Measurements from ENCODE around the gene GFRA1.

GFRA1 gene

DNA sequence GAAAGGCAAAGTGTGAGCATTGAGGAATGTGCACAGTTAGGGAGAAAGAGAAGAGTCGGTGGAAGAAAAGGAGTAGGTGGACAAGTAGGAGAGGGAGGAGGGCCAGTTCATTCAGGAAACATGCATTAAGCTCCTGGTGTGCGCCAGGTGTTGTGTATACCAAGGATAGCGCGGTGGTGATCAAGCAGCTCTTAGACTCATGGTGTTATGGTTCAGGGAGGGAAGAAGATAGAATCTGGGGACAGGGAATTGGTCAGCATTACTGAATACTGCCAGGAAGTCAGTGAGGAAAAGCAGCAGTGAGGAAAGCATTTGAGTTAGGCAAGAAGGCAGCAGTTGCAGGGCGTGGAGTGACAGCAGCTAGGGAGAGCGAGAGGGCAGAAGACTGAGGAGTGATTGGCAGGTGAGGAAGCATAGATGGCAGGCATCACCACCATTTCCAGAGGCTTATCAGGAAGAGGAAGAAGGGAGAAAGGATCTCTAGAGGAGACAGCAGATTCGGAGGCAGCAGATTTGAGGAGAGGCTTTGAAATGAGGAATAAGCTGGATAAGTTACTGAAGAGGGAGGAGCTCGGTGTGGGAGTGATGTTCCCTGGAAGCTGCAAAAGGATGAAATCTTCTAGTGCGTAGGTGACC, 265.6 kb downstream of the GFRA1 start:
- no peak overlapping the region for H3K27ac Mint-ChIP-seq
- H3K4me3 Mint-ChIP-seq = no peak overlapping the region
- peaks cover 6% of the 10 kb centered on the region for H3K9me3 Mint-ChIP-seq
- H3K36me3 Mint-ChIP-seq (ENCODE audit: low read depth) = no peaks in the 10 kb centered on the region
- peaks cover 5% of the 10 kb centered on the region for H3K4me1 Mint-ChIP-seq
- H3K27me3 Mint-ChIP-seq (ENCODE audit: low read depth) = no peaks in the 10 kb centered on the region
- TF ChIP-seq, protein P1, sequence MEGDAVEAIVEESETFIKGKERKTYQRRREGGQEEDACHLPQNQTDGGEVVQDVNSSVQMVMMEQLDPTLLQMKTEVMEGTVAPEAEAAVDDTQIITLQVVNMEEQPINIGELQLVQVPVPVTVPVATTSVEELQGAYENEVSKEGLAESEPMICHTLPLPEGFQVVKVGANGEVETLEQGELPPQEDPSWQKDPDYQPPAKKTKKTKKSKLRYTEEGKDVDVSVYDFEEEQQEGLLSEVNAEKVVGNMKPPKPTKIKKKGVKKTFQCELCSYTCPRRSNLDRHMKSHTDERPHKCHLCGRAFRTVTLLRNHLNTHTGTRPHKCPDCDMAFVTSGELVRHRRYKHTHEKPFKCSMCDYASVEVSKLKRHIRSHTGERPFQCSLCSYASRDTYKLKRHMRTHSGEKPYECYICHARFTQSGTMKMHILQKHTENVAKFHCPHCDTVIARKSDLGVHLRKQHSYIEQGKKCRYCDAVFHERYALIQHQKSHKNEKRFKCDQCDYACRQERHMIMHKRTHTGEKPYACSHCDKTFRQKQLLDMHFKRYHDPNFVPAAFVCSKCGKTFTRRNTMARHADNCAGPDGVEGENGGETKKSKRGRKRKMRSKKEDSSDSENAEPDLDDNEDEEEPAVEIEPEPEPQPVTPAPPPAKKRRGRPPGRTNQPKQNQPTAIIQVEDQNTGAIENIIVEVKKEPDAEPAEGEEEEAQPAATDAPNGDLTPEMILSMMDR (IDR thresholded peaks at IDR 0.05; ENCODE audit: unreplicated experiment in 3 of 3) = no peak

Measured in nephron (organoid).